PC-3 (cell line): Measurements from ENCODE around the gene ONECUT3. TPM values are rescaled to one million over a fixed set of nuclear protein-coding genes. Genes with fewer than 3 reads are reported as not detected.

Experiments used
- ATAC-seq: fragments of 200-7000 bp; cut with Tn5 transposase; 2 replicates; pipeline ENCODE4 v1.9.1; 2020; ENCODE audit warnings: mild to moderate bottlenecking, moderate library complexity
- BruUV-seq: library from RNA; stranded (reverse); fragments of 400-500 nt; replicated peaks from 2 replicates; lab custom pipeline; 2021; lab: Mats Ljungman, UMichigan
- CTCF ChIA-PET: fragments of 300-600 bp; sonication (Branson Sonifier 250); formaldehyde crosslinking; loops from one replicate; lab custom pipeline; 2022; ENCODE audit warnings: antibody characterized with exemption; lab: Charles Lee
- POLR2A ChIA-PET: fragments of 300-600 bp; sonication (Branson Sonifier 250); formaldehyde crosslinking; loops from one replicate; lab custom pipeline; 2022; ENCODE audit warnings: antibody characterized with exemption; ENCODE audit not compliant: unreplicated experiment; lab: Charles Lee
- DNase-seq: peaks from one replicate; pipeline ENCODE4 v3.0.0-alpha.2; 2015
- H2AFZ ChIP-seq: fragments of 300-600 bp; sonication (generic); 2 replicates; pipeline ENCODE4 v1.6.0; 2016; ENCODE audit warnings: antibody characterized with exemption, low read length
- H3F3A ChIP-seq: fragments of 300-600 bp; sonication (generic); one replicate; pipeline ENCODE4 v1.6.0; 2017; ENCODE audit warnings: antibody characterized with exemption, low read length, control low read depth, mild to moderate bottlenecking; ENCODE audit not compliant: unreplicated experiment
- H3K27ac ChIP-seq: fragments of 300-600 bp; sonication (generic); 2 replicates; pipeline ENCODE4 v1.5.1; 2016; ENCODE audit warnings: mild to moderate bottlenecking, low read length
- H3K27me3 ChIP-seq: fragments of 300-600 bp; sonication (generic); 2 replicates; pipeline ENCODE4 v1.6.1; 2016; ENCODE audit warnings: low read length, mixed read lengths
- H3K36me3 ChIP-seq: fragments of 300-600 bp; sonication (generic); 2 replicates; pipeline ENCODE4 v1.6.1; 2016; ENCODE audit warnings: low read depth, mixed run types, low read length, mixed read lengths
- H3K4me1 ChIP-seq: fragments of 300-600 bp; sonication (generic); 2 replicates; pipeline ENCODE4 v1.5.1; 2016; ENCODE audit warnings: low read length; ENCODE audit not compliant: insufficient read depth
- H3K4me2 ChIP-seq: fragments of 300-600 bp; sonication (generic); 2 replicates; pipeline ENCODE4 v1.6.0; 2016; ENCODE audit warnings: low read length
- H3K4me3 ChIP-seq: fragments of 300-600 bp; sonication (generic); 2 replicates; pipeline ENCODE4 v1.5.1; 2016; ENCODE audit warnings: mild to moderate bottlenecking, low read length, mixed read lengths
- H3K79me2 ChIP-seq: fragments of 300-600 bp; sonication (generic); 2 replicates; pipeline ENCODE4 v1.6.1; 2017; ENCODE audit warnings: low read length, mixed read lengths
- H3K9ac ChIP-seq: fragments of 300-600 bp; sonication (generic); 2 replicates; pipeline ENCODE4 v1.6.0; 2016; ENCODE audit warnings: mild to moderate bottlenecking, low read length
- H3K9me2 ChIP-seq: fragments of 300-600 bp; sonication (generic); replicated peaks from 2 replicates; pipeline ENCODE4 v1.6.1; 2016; ENCODE audit warnings: mixed run types, low read length, mixed read lengths
- H3K9me3 ChIP-seq: fragments of 300-600 bp; sonication (generic); 2 replicates; pipeline ENCODE4 v1.6.1; 2016; ENCODE audit warnings: low read length, mixed read lengths
- H4K20me1 ChIP-seq: fragments of 300-600 bp; sonication (generic); 2 replicates; pipeline ENCODE4 v1.6.1; 2016; ENCODE audit warnings: low read length, mixed read lengths
- EZH2 ChIP-seq: fragments of 300-600 bp; sonication (generic); IDR thresholded peaks from one replicate; pipeline ENCODE4 v1.6.1; 2017; ENCODE audit warnings: antibody characterized with exemption, mild to moderate bottlenecking, low read length; ENCODE audit not compliant: unreplicated experiment
- EZH2phosphoT487 ChIP-seq: fragments of 300-600 bp; sonication (generic); IDR thresholded peaks from 2 replicates; pipeline ENCODE4 v1.6.1; 2018; ENCODE audit warnings: mild to moderate bottlenecking, antibody characterized with exemption, low read length, borderline replicate concordance
- intact Hi-C: fragments of 100-400 bp; cut with micrococcal nuclease; formaldehyde crosslinking; loops from 2 replicates; pipeline ENCODE4 v1.9.0; 2023
- total RNA-seq: library from RNA; depleted of rRNA; stranded (reverse); fragments of >200 nt; gene quantifications from 2 replicates; pipeline ENCODE4 v1.2.3, GENCODE V29; 2014
- TF ChIP-seq, protein P1 (sequence below): fragments of 300-600 bp; sonication (generic); conservative IDR thresholded peaks from 2 replicates; pipeline ENCODE4 v1.5.1; 2017; ENCODE audit warnings: antibody characterized with exemption, low read depth, mild to moderate bottlenecking, low read length

Gene ONECUT3
- total RNA-seq, 1 experiment from 2014 or later: 1.4 TPM

DNA sequence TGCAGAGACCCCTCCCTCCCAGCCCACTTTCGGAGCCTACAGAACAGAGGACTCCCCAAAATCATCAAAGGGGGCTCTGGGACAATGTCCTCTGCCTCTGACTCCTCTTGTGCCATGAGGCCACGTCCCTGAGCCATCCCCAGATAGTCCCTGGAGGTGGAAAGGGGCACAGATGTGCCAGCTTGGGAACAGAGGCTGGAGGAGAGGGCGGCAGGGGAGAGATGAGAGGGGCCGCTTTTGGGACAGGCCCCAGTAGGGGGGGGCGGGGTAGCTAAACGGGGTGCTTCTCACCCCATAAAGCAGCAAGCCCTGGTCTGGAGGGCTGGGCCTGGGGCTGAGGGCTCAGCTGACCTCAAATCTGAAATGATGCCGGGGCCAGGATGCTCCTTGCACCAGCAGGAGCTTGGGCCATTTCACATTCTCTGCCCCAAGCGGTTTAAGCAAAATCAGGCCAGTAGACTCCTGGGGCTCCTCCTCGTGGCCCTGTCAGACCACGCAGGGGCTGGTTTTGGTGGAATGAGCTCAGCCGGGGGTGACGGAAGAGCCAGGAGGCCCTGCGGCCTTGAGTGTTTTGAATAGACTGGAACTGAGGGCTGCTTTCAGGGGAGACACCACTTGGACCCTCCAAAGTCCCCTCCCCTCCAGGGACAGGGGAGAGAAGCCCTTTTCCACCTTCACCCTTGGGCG lies 27.1 kb downstream of the ONECUT3 start:
- CTCF ChIA-PET: interaction anchor here (0.6 to 1.1 kb wide), 5 partner anchors 9 to 109 kb away, joined by 3 to 6 read pairs (median 3); no protein-coding TSS in a partner anchor
- H4K20me1 ChIP-seq: no peaks in the 10 kb centered on the region
- no peak overlapping the region for H3K4me2 ChIP-seq
- no peaks in the 10 kb centered on the region for H3K9me2 ChIP-seq
- no peaks in the 10 kb centered on the region for H3K79me2 ChIP-seq
- no peak overlapping the region for H3K27ac ChIP-seq
- no peak for TF ChIP-seq EZH2
- TF ChIP-seq, protein P1, sequence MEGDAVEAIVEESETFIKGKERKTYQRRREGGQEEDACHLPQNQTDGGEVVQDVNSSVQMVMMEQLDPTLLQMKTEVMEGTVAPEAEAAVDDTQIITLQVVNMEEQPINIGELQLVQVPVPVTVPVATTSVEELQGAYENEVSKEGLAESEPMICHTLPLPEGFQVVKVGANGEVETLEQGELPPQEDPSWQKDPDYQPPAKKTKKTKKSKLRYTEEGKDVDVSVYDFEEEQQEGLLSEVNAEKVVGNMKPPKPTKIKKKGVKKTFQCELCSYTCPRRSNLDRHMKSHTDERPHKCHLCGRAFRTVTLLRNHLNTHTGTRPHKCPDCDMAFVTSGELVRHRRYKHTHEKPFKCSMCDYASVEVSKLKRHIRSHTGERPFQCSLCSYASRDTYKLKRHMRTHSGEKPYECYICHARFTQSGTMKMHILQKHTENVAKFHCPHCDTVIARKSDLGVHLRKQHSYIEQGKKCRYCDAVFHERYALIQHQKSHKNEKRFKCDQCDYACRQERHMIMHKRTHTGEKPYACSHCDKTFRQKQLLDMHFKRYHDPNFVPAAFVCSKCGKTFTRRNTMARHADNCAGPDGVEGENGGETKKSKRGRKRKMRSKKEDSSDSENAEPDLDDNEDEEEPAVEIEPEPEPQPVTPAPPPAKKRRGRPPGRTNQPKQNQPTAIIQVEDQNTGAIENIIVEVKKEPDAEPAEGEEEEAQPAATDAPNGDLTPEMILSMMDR: peak; percentile 36
- no peaks in the 10 kb centered on the region for H3K4me1 ChIP-seq
- peak; percentile 58 for ATAC-seq
- H3F3A ChIP-seq: no peaks in the 10 kb centered on the region
- no peak overlapping the region for H2AFZ ChIP-seq
- DNase-seq: peak; percentile 52
- POLR2A ChIA-PET: interaction anchor here (0.5 kb wide), 1 partner anchor 17 kb away, joined by 3 read pairs; no protein-coding TSS in a partner anchor
- no TSS peak for BruUV-seq
- H3K9ac ChIP-seq: no peak overlapping the region
- no peaks in the 10 kb centered on the region for H3K9me3 ChIP-seq
- no peaks in the 10 kb centered on the region for H3K36me3 ChIP-seq
- H3K4me3 ChIP-seq: no peak overlapping the region
- intact Hi-C loops: no loop called here
- 0 out of 2 replicates have a peak, but pooled peaks cover 12% of the 10 kb centered on the region for H3K27me3 ChIP-seq

DNA sequence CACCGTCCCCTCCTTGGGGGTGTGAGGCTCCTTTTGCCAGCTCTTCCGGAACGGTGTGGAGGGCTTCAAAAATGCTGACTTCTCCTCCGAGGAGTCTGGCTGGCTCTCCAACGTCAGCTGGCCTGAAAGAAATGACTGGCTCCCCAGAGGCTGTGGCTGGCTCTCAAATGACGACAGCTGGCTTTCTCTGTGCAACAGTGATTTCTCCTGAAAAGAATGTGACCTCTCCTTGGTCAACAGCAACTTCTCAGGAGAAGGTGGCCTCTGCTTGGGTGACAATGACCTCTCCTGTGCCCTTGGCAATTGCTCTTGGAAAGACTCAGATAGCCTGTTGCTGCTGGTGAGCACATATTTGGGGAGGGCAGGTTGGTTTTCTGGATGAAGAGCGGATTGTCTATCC lies 29.2 kb downstream of the ONECUT3 start:
- Histone ChIP-seq H4K20me1 (no peaks in the 10 kb centered on the region), H3F3A (no peaks in the 10 kb centered on the region), H3K36me3 (no peaks in the 10 kb centered on the region), H3K79me2 (no peaks in the 10 kb centered on the region), H3K4me1 (no peaks in the 10 kb centered on the region), H3K9me2 (no peaks in the 10 kb centered on the region), H3K4me3 (no peak overlapping the region), H3K27ac (no peak overlapping the region), H2AFZ (no peak overlapping the region), H3K9ac (no peak overlapping the region), H3K27me3 (0 out of 2 replicates have a peak, but pooled peaks cover 12% of the 10 kb centered on the region), H3K4me2 (no peak overlapping the region), H3K9me3 (no peaks in the 10 kb centered on the region)
- intact Hi-C loops: no loop called here
- no peak for DNase-seq
- no TSS peak for BruUV-seq
- ATAC-seq: no peak
- CTCF ChIA-PET: no interaction called here
- POLR2A ChIA-PET: no interaction called here
- TF ChIP-seq EZH2 (no peak), EZH2phosphoT487 (no peak)
- TF ChIP-seq, protein P1: no peak

DNA sequence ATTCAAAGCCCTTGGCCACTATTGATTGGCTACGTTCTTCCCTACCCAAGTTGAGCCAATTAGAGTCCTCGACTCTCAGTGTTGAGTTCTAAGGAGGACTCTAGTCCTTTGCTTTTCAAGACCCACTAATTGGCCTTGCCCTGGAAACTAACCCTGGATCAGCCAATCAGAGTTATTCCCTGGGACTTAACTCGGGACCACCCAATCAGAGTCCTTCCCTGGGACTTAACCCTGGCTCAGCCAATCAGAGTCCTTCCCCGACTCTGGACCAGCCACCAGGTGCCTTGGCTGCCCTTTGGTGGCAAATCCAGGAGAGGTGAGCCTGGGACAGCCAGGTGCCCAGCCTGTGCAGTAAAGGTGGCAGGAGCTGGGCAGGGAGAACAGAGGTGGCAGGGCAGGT lies 30.0 kb downstream of the ONECUT3 start:
- no peak overlapping the region for H3K27ac ChIP-seq
- H3K36me3 ChIP-seq: no peaks in the 10 kb centered on the region
- TF ChIP-seq, protein P1: no peak
- TF ChIP-seq EZH2 (no peak), EZH2phosphoT487 (no peak)
- ChIA-PET CTCF (no interaction called here), POLR2A (no interaction called here)
- no peak for DNase-seq
- H3K4me3 ChIP-seq: no peak overlapping the region
- H3K9me3 ChIP-seq: no peaks in the 10 kb centered on the region
- no peaks in the 10 kb centered on the region for H4K20me1 ChIP-seq
- no TSS peak for BruUV-seq
- no peak for ATAC-seq
- no peaks in the 10 kb centered on the region for H3F3A ChIP-seq
- 0 out of 2 replicates have a peak, but pooled peaks cover 12% of the 10 kb centered on the region for H3K27me3 ChIP-seq
- H3K4me1 ChIP-seq: no peaks in the 10 kb centered on the region
- no peak overlapping the region for H3K9ac ChIP-seq
- no peak overlapping the region for H2AFZ ChIP-seq
- H3K9me2 ChIP-seq: no peaks in the 10 kb centered on the region
- H3K79me2 ChIP-seq: no peaks in the 10 kb centered on the region
- H3K4me2 ChIP-seq: no peak overlapping the region
- intact Hi-C loops: no loop called here
